ENCODE data around the gene FNDC1. TPM values are rescaled to one million over a fixed set of nuclear protein-coding genes. Genes with fewer than 3 reads are reported as not detected.

Gene FNDC1
- total and polyA plus RNA-seq, 4 donors, result 0.06 to 8.6 (median 0.31) TPM

DNA sequence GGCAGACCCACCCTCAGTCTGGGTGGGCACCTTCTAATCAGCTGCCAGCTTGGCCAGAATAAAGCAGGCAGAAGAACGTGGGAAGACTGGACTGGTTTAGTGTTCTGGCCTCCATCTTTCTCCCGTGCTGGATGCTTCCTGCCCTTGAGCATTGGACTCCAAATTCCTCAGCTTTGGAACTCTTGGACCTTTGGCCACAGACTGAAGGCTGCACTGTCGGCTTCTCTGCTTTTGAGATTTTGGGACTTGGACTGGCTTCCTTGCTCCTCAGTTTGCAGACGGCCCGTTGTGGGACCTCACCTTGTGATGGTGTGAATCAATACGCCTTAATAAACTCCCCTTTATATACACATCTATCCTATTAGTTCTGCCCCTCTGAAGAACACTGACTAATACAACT lies 20.6 kb upstream of the FNDC1 start:
- ATAC-seq (ENCODE audit: insufficient read depth, low FRiP score), result no peak
- Histone ChIP-seq H3K27ac (ENCODE audit: low read depth in 1 of 2, low read length in 1 of 2) (no peak overlapping the region), H3K9ac (ENCODE audit: insufficient read depth in 1 of 2, low read length in 2 of 2) (no peak overlapping the region), H3K36me3 (ENCODE audit: control insufficient read depth in 4 of 4, insufficient read depth in 4 of 4, low read length in 4 of 4) (no peaks in the 10 kb centered on the region), H3K4me1 (ENCODE audit: control insufficient read depth in 5 of 5, insufficient read depth in 5 of 5, low read length in 5 of 5) (peaks cover 0 to 11% (median 0%) of the 10 kb centered on the region in 5 donors), H3K4me3 (no peak overlapping the region), H3K27me3 (ENCODE audit: control insufficient read depth in 3 of 3, insufficient read depth in 3 of 3, low read length in 2 of 3) (no peaks in the 10 kb centered on the region), H3K9me3 (ENCODE audit: control insufficient read depth in 4 of 4, insufficient read depth in 3 of 4, low read length in 3 of 4) (no peaks in the 10 kb centered on the region)
- TF ChIP-seq, protein P1, sequence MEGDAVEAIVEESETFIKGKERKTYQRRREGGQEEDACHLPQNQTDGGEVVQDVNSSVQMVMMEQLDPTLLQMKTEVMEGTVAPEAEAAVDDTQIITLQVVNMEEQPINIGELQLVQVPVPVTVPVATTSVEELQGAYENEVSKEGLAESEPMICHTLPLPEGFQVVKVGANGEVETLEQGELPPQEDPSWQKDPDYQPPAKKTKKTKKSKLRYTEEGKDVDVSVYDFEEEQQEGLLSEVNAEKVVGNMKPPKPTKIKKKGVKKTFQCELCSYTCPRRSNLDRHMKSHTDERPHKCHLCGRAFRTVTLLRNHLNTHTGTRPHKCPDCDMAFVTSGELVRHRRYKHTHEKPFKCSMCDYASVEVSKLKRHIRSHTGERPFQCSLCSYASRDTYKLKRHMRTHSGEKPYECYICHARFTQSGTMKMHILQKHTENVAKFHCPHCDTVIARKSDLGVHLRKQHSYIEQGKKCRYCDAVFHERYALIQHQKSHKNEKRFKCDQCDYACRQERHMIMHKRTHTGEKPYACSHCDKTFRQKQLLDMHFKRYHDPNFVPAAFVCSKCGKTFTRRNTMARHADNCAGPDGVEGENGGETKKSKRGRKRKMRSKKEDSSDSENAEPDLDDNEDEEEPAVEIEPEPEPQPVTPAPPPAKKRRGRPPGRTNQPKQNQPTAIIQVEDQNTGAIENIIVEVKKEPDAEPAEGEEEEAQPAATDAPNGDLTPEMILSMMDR (IDR thresholded peaks at IDR 0.05; ENCODE audit: control extremely low read depth, extremely low read depth), result no peak
- WGBS, 2 donors, result 88% methylated on average over 6 of the region's 6 CpGs
- DNase-seq, result no peak

DNA sequence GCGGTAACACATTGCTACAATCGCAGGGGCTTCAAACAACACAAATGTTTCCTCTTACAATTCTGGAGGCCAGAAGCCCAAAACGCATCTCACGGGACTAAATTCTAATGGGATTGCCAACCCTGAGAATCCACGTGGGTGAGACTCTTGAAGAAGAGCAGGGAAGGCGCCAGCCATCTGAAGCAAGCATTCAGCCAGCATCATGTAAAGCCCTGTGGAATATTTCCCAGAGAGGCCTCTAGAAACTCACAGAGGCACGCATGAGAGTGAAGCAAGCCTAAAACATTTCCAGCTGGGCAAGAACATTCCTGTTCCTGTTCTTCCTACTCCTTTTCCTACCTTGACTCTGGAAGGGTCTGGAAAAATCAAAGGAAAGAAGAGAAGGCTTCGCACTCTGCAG lies 19.6 kb upstream of the FNDC1 start:
- no peaks in the 10 kb centered on the region for H3K27me3 ChIP-seq (ENCODE audit: control insufficient read depth in 3 of 3, insufficient read depth in 3 of 3, low read length in 2 of 3)
- no peak overlapping the region for H3K9ac ChIP-seq (ENCODE audit: insufficient read depth in 1 of 2, low read length in 2 of 2)
- H3K36me3 ChIP-seq (ENCODE audit: control insufficient read depth in 4 of 4, insufficient read depth in 4 of 4, low read length in 4 of 4), result no peaks in the 10 kb centered on the region
- no peak overlapping the region for H3K4me3 ChIP-seq
- no peaks in the 10 kb centered on the region for H3K9me3 ChIP-seq (ENCODE audit: control insufficient read depth in 4 of 4, insufficient read depth in 3 of 4, low read length in 3 of 4)
- H3K4me1 ChIP-seq (ENCODE audit: control insufficient read depth in 5 of 5, insufficient read depth in 5 of 5, low read length in 5 of 5), result peaks cover 0 to 11% (median 0%) of the 10 kb centered on the region in 5 donors
- WGBS, 2 donors, result 87 to 90% methylated on average over 8 of the region's 8 CpGs
- ATAC-seq (ENCODE audit: insufficient read depth, low FRiP score) (no peak), DNase-seq (no peak)
- H3K27ac ChIP-seq (ENCODE audit: low read depth in 1 of 2, low read length in 1 of 2), result no peak overlapping the region
- TF ChIP-seq, protein P1 (IDR thresholded peaks at IDR 0.05; ENCODE audit: control extremely low read depth, extremely low read depth), result no peak

DNA sequence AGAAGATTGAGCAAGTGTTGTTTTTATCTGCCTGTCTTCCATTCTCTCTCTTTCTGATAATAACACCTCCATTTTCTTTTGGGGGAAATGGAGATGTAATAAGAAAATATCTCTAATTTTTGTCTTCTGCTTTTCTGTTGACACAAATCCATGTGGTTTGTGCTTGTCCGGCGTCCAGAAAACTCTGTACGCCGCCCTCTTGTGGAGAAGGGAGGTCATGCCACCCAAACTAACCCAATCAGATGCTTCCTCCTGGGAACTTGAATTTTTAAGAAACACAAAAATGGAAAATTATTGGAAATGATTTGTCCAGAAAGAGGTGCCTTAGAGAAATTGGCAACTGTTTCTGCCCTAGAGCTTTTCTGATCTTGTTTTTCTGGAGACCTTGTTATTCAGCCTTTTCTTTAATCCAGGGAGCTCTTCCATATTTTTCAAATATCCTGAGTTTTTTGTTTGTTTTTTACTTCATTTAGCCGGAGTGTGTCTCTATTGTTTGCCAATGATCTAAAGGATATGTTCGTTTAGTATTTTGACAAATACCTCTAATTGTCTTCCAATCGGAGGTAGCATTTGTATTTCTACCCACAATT lies 17.8 kb upstream of the FNDC1 start:
- TF ChIP-seq, protein P1 (IDR thresholded peaks at IDR 0.05; ENCODE audit: control extremely low read depth, extremely low read depth), result peak; percentile 25
- Histone ChIP-seq H3K27me3 (ENCODE audit: control insufficient read depth in 3 of 3, insufficient read depth in 3 of 3, low read length in 2 of 3) (no peaks in the 10 kb centered on the region), H3K9ac (ENCODE audit: insufficient read depth in 1 of 2, low read length in 2 of 2) (no peak overlapping the region), H3K4me3 (no peak overlapping the region), H3K4me1 (ENCODE audit: control insufficient read depth in 5 of 5, insufficient read depth in 5 of 5, low read length in 5 of 5) (peaks cover 0 to 11% (median 0%) of the 10 kb centered on the region in 5 donors), H3K9me3 (ENCODE audit: control insufficient read depth in 4 of 4, insufficient read depth in 3 of 4, low read length in 3 of 4) (peaks cover 0 to 3% (median under 1%) of the 10 kb centered on the region in 4 donors), H3K36me3 (ENCODE audit: control insufficient read depth in 4 of 4, insufficient read depth in 4 of 4, low read length in 4 of 4) (no peaks in the 10 kb centered on the region), H3K27ac (ENCODE audit: low read depth in 1 of 2, low read length in 1 of 2) (no peak overlapping the region)
- 18 to 25% methylated on average over 7 of the region's 7 CpGs for WGBS, 2 donors
- ATAC-seq (ENCODE audit: insufficient read depth, low FRiP score), result no peak
- peak; percentile 65 for DNase-seq

DNA sequence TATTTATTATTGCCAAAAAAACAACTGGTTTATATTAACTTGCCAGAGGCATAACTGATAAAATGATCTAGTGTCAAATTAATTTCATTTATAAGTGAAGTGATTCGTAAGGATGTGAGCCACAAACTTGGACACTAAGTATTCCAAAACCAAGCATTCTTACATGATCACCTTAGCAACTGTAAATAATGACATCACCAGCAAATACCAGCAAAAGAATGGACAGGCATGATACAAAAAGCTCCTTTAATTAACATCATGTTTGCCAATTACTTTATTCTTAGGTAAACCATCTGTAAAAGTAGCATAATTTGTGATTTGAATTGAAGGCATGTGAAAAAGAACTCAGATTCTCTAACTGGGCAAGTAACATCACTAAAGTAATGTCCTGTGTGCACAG lies 17.2 kb upstream of the FNDC1 start:
- no peak overlapping the region for H3K4me3 ChIP-seq
- no peaks in the 10 kb centered on the region for H3K36me3 ChIP-seq (ENCODE audit: control insufficient read depth in 4 of 4, insufficient read depth in 4 of 4, low read length in 4 of 4)
- H3K9ac ChIP-seq (ENCODE audit: insufficient read depth in 1 of 2, low read length in 2 of 2), result no peak overlapping the region
- TF ChIP-seq, protein P1 (IDR thresholded peaks at IDR 0.05; ENCODE audit: control extremely low read depth, extremely low read depth), result no peak
- ATAC-seq (ENCODE audit: insufficient read depth, low FRiP score) (no peak), DNase-seq (no peak)
- H3K9me3 ChIP-seq (ENCODE audit: control insufficient read depth in 4 of 4, insufficient read depth in 3 of 4, low read length in 3 of 4), result peaks cover 0 to 4% (median 2%) of the 10 kb centered on the region in 4 donors
- no peak overlapping the region for H3K27ac ChIP-seq (ENCODE audit: low read depth in 1 of 2, low read length in 1 of 2)
- WGBS, 2 donors, result 44 to 72% methylated on average over 1 of the region's 1 CpG
- no peaks in the 10 kb centered on the region for H3K27me3 ChIP-seq (ENCODE audit: control insufficient read depth in 3 of 3, insufficient read depth in 3 of 3, low read length in 2 of 3)
- peaks cover 0 to 11% (median 0%) of the 10 kb centered on the region in 5 donors for H3K4me1 ChIP-seq (ENCODE audit: control insufficient read depth in 5 of 5, insufficient read depth in 5 of 5, low read length in 5 of 5)

Measured in lung (tissue), 12 donors.